HG02678 (cell line): ENCODE data around the gene ARHGEF2.
A peak's percentile ranks its signal among the peaks of the same experiment; 100 is the strongest.

Source experiments
- ATAC-seq: cut with Tn5 transposase; IDR thresholded peaks from one replicate; pipeline ENCODE4 v1.9.1; 2021; ENCODE audit warnings: mild to moderate bottlenecking, moderate library complexity; ENCODE audit not compliant: unreplicated experiment

The ARHGEF2 gene

GRCh38 chr1:155913969-155914757 lies 64.2 kb downstream of the ARHGEF2 start:
- ATAC-seq: no peak

GRCh38 chr1:155912056-155912536 lies 66.3 kb downstream of the ARHGEF2 start:
- ATAC-seq: no peak

- ATAC-seq: peak; percentile 80
Measured at GRCh38 chr1:155911156-155912055, 66.9 kb downstream of the ARHGEF2 start, which contains the start of gene RIT1. Gene RIT1 (minus strand): TSS chr1:155911349. CDS start chr1:155910761, 588 bp downstream.

- peak; percentile 24 for ATAC-seq
Measured at GRCh38 chr1:155910621-155911121, 67.7 kb downstream of the ARHGEF2 start.

- ATAC-seq: no peak
Measured at GRCh38 chr1:155909894-155910293, 68.5 kb downstream of the ARHGEF2 start.

GRCh38 chr1:155904261-155904660 lies 74.1 kb downstream of the ARHGEF2 start:
- ATAC-seq: no peak

- ATAC-seq: no peak
Measured at GRCh38 chr1:155900161-155900560, 78.2 kb downstream of the ARHGEF2 start.

- no peak for ATAC-seq
Measured at GRCh38 chr1:155899683-155900082, 78.7 kb downstream of the ARHGEF2 start.

GRCh38 chr1:155898888-155899287 lies 79.5 kb downstream of the ARHGEF2 start:
- no peak for ATAC-seq

GRCh38 chr1:155897746-155898145 lies 80.6 kb downstream of the ARHGEF2 start:
- no peak for ATAC-seq
